Erythroblast (primary cell): ENCODE data around the gene ZFP1.
"Not testable (repeated sequence)": the region's sequence is repeated elsewhere in the genome, so short reads cannot be mapped to it uniquely, and the experiment has no call there.

Experiments used
- GATA1 ChIP-seq: IDR thresholded peaks from 2 replicates; pipeline ENCODE4 v1.6.1; 2011; ENCODE audit warnings: low read depth, mild to moderate bottlenecking, control low read depth, low read length, moderate library complexity
- POLR2A ChIP-seq: IDR thresholded peaks from 2 replicates; pipeline ENCODE4 v1.6.1; 2011; ENCODE audit warnings: mild to moderate bottlenecking, low read length

GRCh38 chr16:75204905-75205304 is 56.6 kb downstream of the ZFP1 start:
- not testable (repeated sequence) for TF ChIP-seq POLR2A, GATA1
